H7 (cell line): Measurements from ENCODE around the gene SWT1. TPM values are rescaled to one million over a fixed set of nuclear protein-coding genes. Genes with fewer than 3 reads are reported as not detected.
"Not testable (repeated sequence)": the region's sequence is repeated elsewhere in the genome, so short reads cannot be mapped to it uniquely, and the experiment has no call there.

Source experiments
- DNase-seq: peaks from one replicate; pipeline ENCODE4 v3.0.0; 2012
- H3K27me3 ChIP-seq: 2 replicates; pipeline ENCODE4 v1.6.0; 2011; ENCODE audit warnings: mild to moderate bottlenecking, low read length; ENCODE audit not compliant: control insufficient read depth, insufficient read depth
- H3K36me3 ChIP-seq: replicated peaks from 2 replicates; pipeline ENCODE4 v1.5.1; 2011; ENCODE audit warnings: low read length; ENCODE audit not compliant: control insufficient read depth, insufficient read depth
- H3K4me3 ChIP-seq: 2 replicates; pipeline ENCODE4 v1.5.1; 2011; ENCODE audit warnings: low read depth, mild to moderate bottlenecking, control low read depth, low read length, moderate library complexity; ENCODE audit not compliant: insufficient read depth
- total RNA-seq: library from RNA; depleted of rRNA; stranded (reverse); fragments of >200 nt; shearing (Covaris generic); gene quantifications from 2 replicates; pipeline ENCODE4 v1.2.3, GENCODE V29; 2014

Gene SWT1
- total RNA-seq, 1 experiment from 2014 or later = 6.3 TPM

DNA sequence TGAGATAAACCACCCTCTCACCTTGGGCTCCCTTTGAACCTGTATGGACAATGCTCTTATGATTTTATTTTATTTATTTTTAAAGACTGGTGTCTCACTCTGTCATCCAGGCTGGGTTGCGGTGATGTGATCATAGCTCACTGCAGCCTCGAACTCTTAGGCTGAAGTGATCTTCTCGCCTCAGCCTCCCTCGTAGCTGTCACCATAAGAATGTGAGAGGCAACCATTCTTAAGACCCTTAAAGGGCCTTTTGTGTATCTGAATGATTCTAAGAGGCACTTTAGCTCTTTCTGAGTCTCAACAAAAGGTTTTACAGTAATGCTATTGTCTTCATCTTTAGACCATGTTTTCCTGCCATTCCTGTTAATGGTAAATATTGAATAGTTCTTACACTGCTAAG is 93.1 kb downstream of the SWT1 start:
- DNase-seq = no peak
- H3K27me3 ChIP-seq = no peaks in the 10 kb centered on the region
- H3K36me3 ChIP-seq = no peaks in the 10 kb centered on the region
- no peak overlapping the region for H3K4me3 ChIP-seq

DNA sequence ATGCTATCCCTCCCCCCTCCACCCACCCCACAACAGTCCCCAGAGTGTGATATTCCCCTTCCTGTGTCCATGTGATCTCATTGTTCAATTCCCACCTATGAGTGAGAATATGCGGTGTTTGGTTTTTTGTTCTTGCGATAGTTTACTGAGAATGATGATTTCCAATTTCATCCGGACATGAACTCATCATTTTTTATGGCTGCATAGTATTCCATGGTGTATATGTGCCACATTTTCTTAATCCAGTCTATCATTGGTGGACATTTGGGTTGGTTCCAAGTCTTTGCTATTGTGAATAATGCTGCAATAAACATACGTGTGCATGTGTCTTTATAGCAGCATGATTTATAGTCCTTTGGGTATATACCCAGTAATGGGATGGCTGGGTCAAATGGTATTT is 95.0 kb downstream of the SWT1 start:
- not testable (repeated sequence) for H3K4me3 ChIP-seq, H3K27me3 ChIP-seq, DNase-seq, H3K36me3 ChIP-seq

DNA sequence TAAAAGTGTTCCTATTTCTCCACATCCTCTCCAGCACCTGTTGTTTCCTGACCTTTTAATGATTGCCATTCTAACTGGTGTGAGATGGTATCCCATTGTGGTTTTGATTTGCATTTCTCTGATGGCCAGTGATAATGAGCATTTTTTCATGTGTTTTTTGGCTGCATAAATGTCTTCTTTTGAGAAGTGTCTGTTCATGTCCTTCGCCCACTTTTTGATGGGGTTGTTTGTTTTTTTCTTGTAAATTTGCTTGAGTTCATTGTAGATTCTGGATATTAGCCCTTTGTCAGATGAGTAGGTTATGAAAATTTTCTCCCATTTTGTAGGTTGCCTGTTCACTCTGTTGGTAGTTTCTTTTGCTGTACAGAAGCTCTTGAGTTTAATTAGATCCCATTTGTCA is 95.4 kb downstream of the SWT1 start:
- H3K27me3 ChIP-seq, H3K36me3 ChIP-seq, DNase-seq, H3K4me3 ChIP-seq: not testable (repeated sequence)

DNA sequence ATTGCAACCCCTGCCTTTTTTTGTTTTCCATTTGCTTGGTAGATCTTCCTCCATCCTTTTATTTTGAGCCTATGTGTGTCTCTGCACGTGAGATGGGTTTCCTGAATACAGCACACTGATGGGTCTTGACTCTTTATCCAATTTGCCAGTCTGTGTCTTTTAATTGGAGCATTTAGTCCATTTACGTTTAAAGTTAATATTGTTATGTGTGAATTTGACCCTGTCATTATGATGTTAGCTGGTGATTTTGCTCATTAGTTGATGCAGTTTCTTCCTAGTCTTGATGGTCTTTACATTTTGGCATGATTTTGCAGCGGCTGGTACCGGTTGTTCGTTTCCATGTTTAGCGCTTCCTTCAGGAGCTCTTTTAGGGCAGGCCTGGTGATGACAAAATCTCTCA is 98.6 kb downstream of the SWT1 start:
- not testable (repeated sequence) for DNase-seq, H3K27me3 ChIP-seq, H3K36me3 ChIP-seq

DNA sequence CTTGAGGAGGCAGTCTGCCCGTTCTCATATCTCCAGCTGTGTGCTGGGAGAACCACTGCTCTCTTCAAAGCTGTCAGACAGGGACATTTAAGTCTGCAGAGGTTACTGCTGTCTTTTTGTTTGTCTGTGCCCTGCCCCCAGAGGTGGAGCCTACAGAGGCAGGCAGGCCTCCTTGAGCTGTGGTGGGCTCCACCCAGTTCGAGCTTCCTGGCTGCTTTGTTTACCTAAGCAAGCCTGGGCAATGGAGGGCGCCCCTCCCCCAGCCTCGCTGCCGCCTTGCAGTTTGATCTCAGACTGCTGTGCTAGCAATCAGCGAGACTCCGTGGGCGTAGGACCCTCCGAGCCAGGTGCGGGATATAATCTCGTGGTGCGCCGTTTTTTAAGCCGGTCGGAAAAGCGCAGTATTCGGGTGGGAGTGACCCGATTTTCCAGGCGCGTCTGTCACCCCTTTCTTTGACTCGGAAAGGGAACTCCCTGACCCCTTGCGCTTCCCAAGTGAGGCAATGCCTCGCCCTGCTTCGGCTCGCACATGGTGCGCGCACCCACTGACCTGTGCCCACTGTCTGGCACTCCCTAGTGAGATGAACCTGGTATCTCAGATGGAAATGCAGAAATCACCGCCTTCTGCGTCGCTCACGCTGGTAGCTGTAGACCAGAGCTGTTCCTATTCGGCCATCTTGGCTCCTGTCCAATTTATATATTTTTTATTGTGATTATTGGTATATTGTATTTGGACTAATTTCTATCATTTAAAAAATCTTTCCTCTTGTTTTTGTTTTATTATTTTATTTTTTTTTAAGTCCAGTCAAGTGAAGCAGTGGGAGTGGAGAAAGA is 100.4 kb downstream of the SWT1 start:
- H3K4me3 ChIP-seq = peak overlapping the region; percentile 21

More for the DNA sequence above, 98.6 kb downstream of the SWT1 start:
- not testable (repeated sequence) for H3K4me3 ChIP-seq

DNA sequence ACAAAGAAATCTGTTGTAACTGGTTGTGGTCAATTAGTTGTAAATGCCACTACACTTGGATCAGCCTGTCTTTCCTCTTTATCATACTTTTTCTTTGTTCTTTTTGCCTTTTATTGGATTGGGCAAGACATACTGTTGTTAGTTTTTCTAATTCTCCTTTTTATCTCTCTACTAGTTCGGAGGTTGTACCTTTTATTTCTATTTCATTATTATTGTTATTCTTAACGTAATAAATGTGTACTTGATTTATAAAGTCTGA is 100.9 kb downstream of the SWT1 start:
- Histone ChIP-seq H3K36me3 (no peaks in the 10 kb centered on the region), H3K27me3 (no peaks in the 10 kb centered on the region), H3K4me3 (no peak overlapping the region; the same call in 1 of the 2 replicates)
- DNase-seq = no peak

More for the DNA sequence above, 100.4 kb downstream of the SWT1 start:
- DNase-seq, H3K27me3 ChIP-seq, H3K36me3 ChIP-seq: not testable (repeated sequence)

DNA sequence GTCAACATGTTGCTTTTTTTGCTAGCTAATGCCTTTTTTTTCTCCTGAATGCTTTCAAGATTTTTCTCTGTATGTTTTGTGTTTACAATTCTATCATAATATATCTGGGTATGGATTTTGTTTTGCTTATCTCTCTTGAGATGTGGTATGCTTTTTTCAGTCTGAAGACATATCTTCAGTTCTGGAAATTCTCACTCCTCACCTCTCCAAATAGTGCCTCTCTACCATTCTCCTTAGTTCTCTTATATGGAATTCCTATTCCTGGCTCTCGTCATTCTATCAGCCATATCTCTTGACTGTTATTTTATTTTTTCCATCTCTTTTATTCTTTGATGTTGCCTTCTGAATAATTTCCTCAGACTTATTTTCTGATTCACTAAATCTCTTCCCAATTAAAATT is 101.7 kb downstream of the SWT1 start:
- no peaks in the 10 kb centered on the region for H3K36me3 ChIP-seq
- no peak for DNase-seq

DNA sequence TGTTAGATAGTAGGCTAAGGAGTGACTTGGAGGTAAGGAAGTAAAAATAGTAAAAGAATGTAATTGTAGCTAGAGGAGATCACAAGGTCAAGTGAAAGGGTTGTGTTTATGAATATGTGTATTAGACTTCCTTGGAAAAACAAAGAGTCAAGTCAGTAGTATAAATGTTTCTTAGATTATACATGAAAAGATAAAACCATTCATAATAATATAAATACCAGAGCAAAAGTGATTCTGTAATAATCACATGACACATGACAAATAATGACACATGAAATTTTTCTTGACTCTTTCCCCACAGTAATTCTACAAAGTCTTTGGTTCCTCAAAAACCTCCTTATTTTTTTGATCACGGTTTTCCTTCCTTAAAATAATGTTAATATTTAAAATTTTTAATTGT is 103.6 kb downstream of the SWT1 start:
- no peaks in the 10 kb centered on the region for H3K36me3 ChIP-seq

More for the DNA sequence above, 101.7 kb downstream of the SWT1 start:
- Histone ChIP-seq H3K4me3 (no peak overlapping the region), H3K27me3 (no peaks in the 10 kb centered on the region)

DNA sequence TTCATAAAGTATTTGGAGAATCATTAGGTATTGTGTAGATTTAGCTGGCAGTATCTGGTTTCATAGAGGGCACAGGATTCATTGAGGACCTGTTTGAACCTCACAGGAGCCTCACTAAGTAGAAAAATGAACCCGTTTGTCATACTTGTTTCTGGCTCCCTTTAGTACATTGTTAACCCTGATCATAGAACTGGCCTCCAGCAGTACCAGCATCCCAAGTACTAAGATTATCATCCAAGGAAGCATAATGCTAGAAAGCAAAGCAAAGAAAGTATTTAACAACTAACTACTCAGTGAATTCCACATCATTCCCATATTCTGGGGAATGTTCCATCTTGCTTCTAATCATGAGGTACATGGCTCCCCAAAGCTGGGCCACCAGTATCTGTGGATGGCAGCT is 105.2 kb downstream of the SWT1 start:
- no peaks in the 10 kb centered on the region for H3K27me3 ChIP-seq
- DNase-seq = no peak
- H3K36me3 ChIP-seq = no peaks in the 10 kb centered on the region
- no peak overlapping the region for H3K4me3 ChIP-seq

More for the DNA sequence above, 103.6 kb downstream of the SWT1 start:
- H3K4me3 ChIP-seq = no peak overlapping the region
- no peak for DNase-seq
- H3K27me3 ChIP-seq = no peaks in the 10 kb centered on the region

DNA sequence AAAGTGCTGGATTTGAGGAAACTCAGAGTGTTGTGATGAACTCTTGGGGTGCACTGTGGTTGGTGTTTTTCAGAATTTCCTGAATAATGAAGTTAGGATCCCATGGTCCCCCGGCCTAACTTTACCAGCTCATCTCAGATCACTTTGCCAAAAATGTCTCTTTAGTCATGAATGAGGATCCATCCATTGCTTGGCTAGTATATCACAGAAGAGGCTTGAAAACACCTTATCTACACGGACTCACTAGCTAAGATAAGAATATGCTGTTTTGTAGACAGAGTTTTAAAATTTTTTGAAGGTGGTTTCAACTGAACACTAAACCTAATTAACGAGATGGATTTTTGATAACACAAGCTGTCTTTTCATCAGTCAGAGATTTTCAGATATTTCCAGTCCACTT is 106.3 kb downstream of the SWT1 start:
- Histone ChIP-seq H3K36me3 (no peaks in the 10 kb centered on the region), H3K4me3 (no peak overlapping the region), H3K27me3 (no peaks in the 10 kb centered on the region)
- no peak for DNase-seq

DNA sequence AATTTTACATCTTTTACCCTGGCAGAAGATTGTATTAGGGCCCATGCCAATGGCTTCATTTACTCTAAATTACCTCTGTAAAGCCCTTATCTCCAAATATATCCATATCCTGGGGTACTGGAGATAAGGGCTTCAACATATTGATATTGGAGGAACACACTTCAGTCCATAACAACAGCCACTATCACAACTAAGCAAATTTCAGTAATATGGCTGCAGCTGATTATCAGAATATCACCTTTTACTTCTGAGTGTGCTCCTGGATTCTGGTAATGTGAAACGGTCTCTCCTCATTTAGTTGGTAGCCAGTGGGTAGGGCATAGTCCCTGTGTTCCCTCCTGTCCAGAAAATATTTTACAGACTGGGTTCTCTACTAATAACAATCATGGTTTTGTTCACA is 106.8 kb downstream of the SWT1 start:
- H3K36me3 ChIP-seq = no peaks in the 10 kb centered on the region
- H3K27me3 ChIP-seq = no peaks in the 10 kb centered on the region
- H3K4me3 ChIP-seq = no peak overlapping the region
- DNase-seq = no peak

DNA sequence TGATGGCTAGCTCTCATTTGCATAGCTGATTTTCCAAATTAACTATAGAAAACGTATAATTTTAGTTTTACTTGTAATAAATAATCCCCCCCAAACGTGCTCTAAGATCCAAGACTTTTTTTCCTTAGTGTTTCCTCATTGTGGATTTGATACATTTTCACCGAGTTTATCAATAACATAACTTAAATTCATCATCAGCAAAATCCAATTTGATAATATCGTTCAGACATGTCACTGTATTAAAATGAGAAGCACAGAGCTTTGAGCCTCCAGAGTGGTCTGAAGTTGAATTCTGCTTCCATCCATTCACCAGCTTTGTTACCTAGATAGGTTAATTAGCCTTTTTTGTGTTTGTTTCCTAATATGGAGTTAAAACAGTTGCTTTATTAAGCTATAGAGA is 108.3 kb downstream of the SWT1 start:
- no peaks in the 10 kb centered on the region for H3K27me3 ChIP-seq
- H3K4me3 ChIP-seq = no peak overlapping the region
- no peak for DNase-seq
- no peaks in the 10 kb centered on the region for H3K36me3 ChIP-seq

DNA sequence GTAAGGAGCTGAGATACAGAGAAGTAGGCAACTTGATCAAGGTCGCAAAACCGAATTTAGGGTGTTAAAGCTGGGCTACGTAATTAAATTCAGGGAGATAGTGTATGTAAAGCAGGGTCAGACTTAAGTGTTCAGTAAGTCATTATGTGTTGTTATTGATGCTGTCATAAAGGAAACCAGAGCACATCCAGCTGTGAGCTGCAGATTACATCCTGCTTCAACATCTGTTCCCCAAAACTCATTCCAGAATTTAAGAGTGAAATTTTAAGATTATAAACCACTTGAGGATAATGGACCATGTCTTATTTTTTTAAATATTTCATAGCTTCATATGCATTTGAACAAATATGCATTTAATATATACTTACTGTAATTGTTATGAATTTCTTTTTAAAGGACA is 110.3 kb downstream of the SWT1 start:
- no peak for DNase-seq
- Histone ChIP-seq H3K36me3 (no peaks in the 10 kb centered on the region), H3K4me3 (no peak overlapping the region), H3K27me3 (no peaks in the 10 kb centered on the region)

DNA sequence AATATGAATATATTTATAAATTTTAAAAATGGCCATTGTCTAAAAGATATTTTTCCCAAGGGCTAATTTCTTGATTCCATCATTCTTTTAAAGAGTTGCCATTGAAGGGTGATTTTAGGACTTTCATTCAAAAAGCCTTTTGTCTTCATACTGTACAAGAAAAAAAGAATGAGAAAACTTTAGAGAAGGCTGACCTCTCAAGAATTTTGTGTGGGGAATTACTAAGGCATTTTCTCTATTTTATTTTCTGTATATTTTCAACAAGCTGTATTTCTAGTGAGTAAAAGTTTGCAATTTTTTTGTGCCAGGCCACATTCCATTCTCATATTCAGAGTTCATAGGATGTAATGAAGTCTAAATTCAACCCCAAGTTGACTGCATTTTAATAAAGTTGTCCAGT is 110.7 kb downstream of the SWT1 start:
- Histone ChIP-seq H3K36me3 (no peaks in the 10 kb centered on the region), H3K27me3 (no peaks in the 10 kb centered on the region), H3K4me3 (no peak overlapping the region)
- no peak for DNase-seq

DNA sequence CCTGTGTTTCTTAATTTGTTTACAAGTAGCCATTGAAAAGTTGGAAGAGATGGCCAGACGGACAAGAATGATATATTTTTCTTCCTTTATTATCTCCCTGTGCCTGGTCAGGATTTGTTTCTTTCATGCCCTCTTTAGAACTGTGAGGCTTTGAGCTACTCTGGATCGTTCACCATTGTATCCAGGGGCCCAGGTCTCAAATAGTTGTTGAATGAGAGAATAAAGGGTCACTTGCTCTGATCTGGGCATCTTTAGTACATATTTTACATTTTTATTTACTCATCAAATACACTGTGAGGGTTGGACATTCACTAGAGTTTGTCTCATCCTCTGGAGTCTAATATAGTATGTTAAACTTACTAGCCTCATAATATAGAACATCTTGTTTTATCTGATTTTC is 111.4 kb downstream of the SWT1 start:
- H3K27me3 ChIP-seq = no peaks in the 10 kb centered on the region
- no peaks in the 10 kb centered on the region for H3K36me3 ChIP-seq
- H3K4me3 ChIP-seq = no peak overlapping the region
- no peak for DNase-seq

DNA sequence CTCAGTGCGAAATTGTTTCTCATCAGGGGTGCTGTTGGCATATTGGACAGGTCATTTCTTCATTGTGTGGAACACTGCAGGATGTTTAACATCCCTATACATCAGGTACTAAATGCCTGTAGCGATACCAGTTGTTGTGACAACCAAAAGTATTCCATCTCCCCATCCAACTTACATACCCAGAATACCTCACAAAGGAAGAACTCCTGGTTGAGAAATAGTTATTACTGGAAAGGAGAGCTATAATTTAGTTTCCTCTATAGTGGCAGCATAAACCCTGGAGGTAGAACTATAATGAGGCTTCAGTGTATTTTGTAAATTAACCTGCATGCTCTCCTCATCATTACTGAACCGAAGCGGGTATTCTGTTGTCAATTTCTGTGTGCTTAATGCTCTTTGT is 115.0 kb downstream of the SWT1 start:
- Histone ChIP-seq H3K36me3 (no peaks in the 10 kb centered on the region), H3K27me3 (no peaks in the 10 kb centered on the region), H3K4me3 (no peak overlapping the region)
- DNase-seq = no peak
